ENCODE data around the gene ZGRF1. TPM values are rescaled to one million over a fixed set of nuclear protein-coding genes. Genes with fewer than 3 reads are reported as not detected.

Gene ZGRF1
- total and polyA plus RNA-seq, 2 donors (not counting 1 experiment from before 2014, with no cell fraction given) = 4.6 to 13.0 TPM

DNA sequence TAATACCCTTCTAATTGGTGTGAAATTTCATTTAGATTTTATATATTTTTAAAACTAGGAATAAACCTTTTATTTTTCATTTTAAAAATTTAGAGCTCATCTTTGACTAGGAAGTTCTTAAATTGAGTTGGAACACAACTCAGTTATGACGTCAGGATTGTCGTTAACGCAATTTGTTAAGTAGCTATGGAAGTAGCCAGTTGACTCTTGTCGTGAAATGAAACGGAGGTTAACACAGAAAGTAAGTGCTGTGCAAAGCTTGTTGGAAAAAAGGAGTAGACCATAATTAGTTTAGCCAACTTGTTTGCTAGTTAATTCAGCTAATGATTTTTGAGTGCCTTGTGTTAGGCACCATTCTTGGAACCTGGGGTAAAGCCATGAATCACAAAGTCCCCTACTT is 18.6 kb upstream of the ZGRF1 start:
- Mint-ChIP-seq H3K27me3 (no peaks in the 10 kb centered on the region), H3K4me3 (no peak overlapping the region), H3K27ac (no peak overlapping the region), H3K4me1 (no peaks in the 10 kb centered on the region), H3K9me3 (ENCODE audit: insufficient read depth) (no peaks in the 10 kb centered on the region)
- H3K27ac ChIP-seq (ENCODE audit: low read length in 2 of 2) = no peak overlapping the region
- H3K4me1 ChIP-seq (ENCODE audit: control insufficient read depth in 2 of 2, insufficient read depth in 2 of 2, low read length in 2 of 2) = no peaks in the 10 kb centered on the region
- ChIA-PET POLR2A (no interaction called here), CTCF (interaction anchor here (0.6 to 1.2 kb wide), 3 partner anchors 13 to 1023 kb away, joined by 3 to 5 read pairs (median 3); no protein-coding TSS in a partner anchor)
- TF ChIP-seq CTCF (IDR thresholded peaks at IDR 0.05) = no peak
- no peak for TF ChIP-seq EZH2 (IDR thresholded peaks at IDR 0.05; ENCODE audit: borderline replicate concordance, insufficient read depth, low read depth, low read length, poor library complexity, severe bottlenecking)
- DNase-seq (no peak), ATAC-seq (ENCODE audit: low read depth) (no peak)
- H4K20me1 ChIP-seq (ENCODE audit: control insufficient read depth, insufficient read depth, low read length, poor library complexity, severe bottlenecking) = no peaks in the 10 kb centered on the region
- no peaks in the 10 kb centered on the region for H3K9me3 ChIP-seq (ENCODE audit: control extremely low read depth in 1 of 3, control insufficient read depth in 2 of 3, insufficient read depth in 1 of 3, low read length in 2 of 3)
- no peak overlapping the region for H3K9ac ChIP-seq (ENCODE audit: low read length)
- H3K27me3 ChIP-seq (replicated peaks in 1 of 4; ENCODE audit: control extremely low read depth in 1 of 4, control insufficient read depth in 3 of 4, insufficient read depth in 4 of 4, low read length in 3 of 4) = no peaks in the 10 kb centered on the region
- no peak overlapping the region for H3K4me3 ChIP-seq (ENCODE audit: control extremely low read depth in 1 of 5, extremely low read depth in 1 of 5, insufficient read depth in 1 of 5, low read depth in 2 of 5, low read length in 4 of 5)
- H3K36me3 ChIP-seq (replicated peaks in 1 of 2; ENCODE audit: control extremely low read depth in 1 of 2, control insufficient read depth in 1 of 2, extremely low read depth in 1 of 2, insufficient read depth in 2 of 2, low read length in 1 of 2) = peaks cover 12 to 74% of the 10 kb centered on the region in 2 experiments
- H2AFZ ChIP-seq (ENCODE audit: insufficient read depth, low read depth, low read length, poor library complexity, severe bottlenecking) = no peak overlapping the region
- 97% methylated on average over 4 of the region's 5 CpGs for WGBS (ENCODE audit: insufficient coverage)
- H3K79me2 ChIP-seq (ENCODE audit: control insufficient read depth, insufficient read depth, low read length) = no peaks in the 10 kb centered on the region
- H3K4me2 ChIP-seq (replicated peaks; ENCODE audit: low read depth, low read length, poor library complexity, severe bottlenecking) = no peak overlapping the region
- intact Hi-C loops (cut with micrococcal nuclease) = no loop called here

DNA sequence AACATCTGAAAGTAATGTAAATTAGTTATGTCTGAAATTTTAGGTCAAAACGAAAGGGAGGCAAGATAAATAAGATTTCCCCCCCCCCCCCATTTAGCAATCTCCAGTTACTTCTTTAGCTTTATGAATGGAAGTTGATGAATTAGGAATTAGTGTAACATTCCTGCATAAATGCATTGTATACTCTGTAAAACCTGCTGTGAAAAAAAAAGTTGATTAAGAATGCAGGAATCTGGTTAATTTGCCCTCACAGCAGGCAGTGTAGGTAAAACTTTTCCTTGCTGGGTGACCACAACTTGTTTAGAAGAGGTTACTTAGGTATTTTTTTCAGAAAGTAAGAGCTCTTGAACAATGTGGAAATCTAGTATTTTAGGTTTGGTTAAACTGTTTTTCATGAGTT is 15.5 kb upstream of the ZGRF1 start:
- H3K27ac Mint-ChIP-seq = no peak overlapping the region
- H3K79me2 ChIP-seq (ENCODE audit: control insufficient read depth, insufficient read depth, low read length) = no peaks in the 10 kb centered on the region
- WGBS (ENCODE audit: insufficient coverage) = no CpG with 5 or more reads among the region's 1 CpG
- H3K4me3 Mint-ChIP-seq = no peak overlapping the region
- no peak overlapping the region for H3K4me2 ChIP-seq (replicated peaks; ENCODE audit: low read depth, low read length, poor library complexity, severe bottlenecking)
- no peaks in the 10 kb centered on the region for H3K9me3 ChIP-seq (ENCODE audit: control extremely low read depth in 1 of 3, control insufficient read depth in 2 of 3, insufficient read depth in 1 of 3, low read length in 2 of 3)
- no peaks in the 10 kb centered on the region for H4K20me1 ChIP-seq (ENCODE audit: control insufficient read depth, insufficient read depth, low read length, poor library complexity, severe bottlenecking)
- H3K4me1 ChIP-seq (ENCODE audit: control insufficient read depth in 2 of 2, insufficient read depth in 2 of 2, low read length in 2 of 2) = no peaks in the 10 kb centered on the region
- DNase-seq (no peak), ATAC-seq (ENCODE audit: low read depth) (no peak)
- peaks cover 18 to 75% of the 10 kb centered on the region in 2 experiments for H3K36me3 ChIP-seq (replicated peaks in 1 of 2; ENCODE audit: control extremely low read depth in 1 of 2, control insufficient read depth in 1 of 2, extremely low read depth in 1 of 2, insufficient read depth in 2 of 2, low read length in 1 of 2)
- TF ChIP-seq EZH2 (IDR thresholded peaks at IDR 0.05; ENCODE audit: borderline replicate concordance, insufficient read depth, low read depth, low read length, poor library complexity, severe bottlenecking) (no peak), CTCF (IDR thresholded peaks at IDR 0.05) (no peak)
- H3K27me3 Mint-ChIP-seq = no peaks in the 10 kb centered on the region
- no peak overlapping the region for H2AFZ ChIP-seq (ENCODE audit: insufficient read depth, low read depth, low read length, poor library complexity, severe bottlenecking)
- POLR2A ChIA-PET = interaction anchor here (0.6 kb wide), 1 partner anchor 436 kb away, joined by 6 read pairs; no protein-coding TSS in a partner anchor
- H3K27me3 ChIP-seq (replicated peaks in 1 of 4; ENCODE audit: control extremely low read depth in 1 of 4, control insufficient read depth in 3 of 4, insufficient read depth in 4 of 4, low read length in 3 of 4) = no peaks in the 10 kb centered on the region
- no peak overlapping the region for H3K27ac ChIP-seq (ENCODE audit: low read length in 2 of 2)
- H3K9ac ChIP-seq (ENCODE audit: low read length) = no peak overlapping the region
- H3K4me3 ChIP-seq (ENCODE audit: control extremely low read depth in 1 of 5, extremely low read depth in 1 of 5, insufficient read depth in 1 of 5, low read depth in 2 of 5, low read length in 4 of 5) = no peak overlapping the region
- intact Hi-C loops (cut with micrococcal nuclease) = no loop called here
- no peaks in the 10 kb centered on the region for H3K9me3 Mint-ChIP-seq (ENCODE audit: insufficient read depth)
- H3K4me1 Mint-ChIP-seq = no peaks in the 10 kb centered on the region
- CTCF ChIA-PET = no interaction called here

All from B cell (primary cell).